HG03039 (cell line): ENCODE results near the gene GDF2.

Experiments
- ATAC-seq: cut with Tn5 transposase; IDR thresholded peaks from one replicate; pipeline ENCODE4 v1.9.1; 2021; ENCODE audit warnings: mild to moderate bottlenecking, moderate library complexity; ENCODE audit not compliant: unreplicated experiment

Gene GDF2

GRCh38 chr10:47322300-47323061 lies at the start of gene GDF2:
TSS of gene GDF2 (plus strand) at chr10:47322454. CDS start at chr10:47322669, 215 bp downstream.
- no peak for ATAC-seq

- no peak for ATAC-seq
These were observed 46.2 kb upstream of the GDF2 start for GRCh38 chr10:47276071-47276470.

- no peak for ATAC-seq
These were observed 45.5 kb upstream of the GDF2 start for GRCh38 chr10:47276576-47277351.

GRCh38 chr10:47277352-47278151 lies 44.7 kb upstream of the GDF2 start:
- ATAC-seq, result no peak

GRCh38 chr10:47278152-47278473 lies 44.1 kb upstream of the GDF2 start:
- no peak for ATAC-seq

GRCh38 chr10:47278720-47279119 lies 43.5 kb upstream of the GDF2 start:
- ATAC-seq, result no peak

GRCh38 chr10:47279276-47279675 lies 43.0 kb upstream of the GDF2 start:
- ATAC-seq, result no peak

- no peak for ATAC-seq
These were observed 40.1 kb upstream of the GDF2 start for GRCh38 chr10:47282005-47282656.

GRCh38 chr10:47282657-47283018 lies 39.6 kb upstream of the GDF2 start:
- ATAC-seq, result no peak

GRCh38 chr10:47283101-47283630 lies 39.1 kb upstream of the GDF2 start:
- no peak for ATAC-seq

- no peak for ATAC-seq
These were observed 38.4 kb upstream of the GDF2 start for GRCh38 chr10:47283848-47284247.

GRCh38 chr10:47285381-47286115 lies 36.7 kb upstream of the GDF2 start:
- no peak for ATAC-seq

GRCh38 chr10:47286116-47286505 lies 36.1 kb upstream of the GDF2 start:
- no peak for ATAC-seq

- no peak for ATAC-seq
These were observed 35.5 kb upstream of the GDF2 start for GRCh38 chr10:47286591-47287315.

GRCh38 chr10:47287365-47287802 lies 34.9 kb upstream of the GDF2 start:
- no peak for ATAC-seq

GRCh38 chr10:47287805-47288204 lies 34.4 kb upstream of the GDF2 start:
- no peak for ATAC-seq

GRCh38 chr10:47288236-47288635 lies 34.0 kb upstream of the GDF2 start:
- ATAC-seq, result no peak

GRCh38 chr10:47288916-47289495 lies 33.2 kb upstream of the GDF2 start:
- no peak for ATAC-seq

GRCh38 chr10:47289921-47290320 lies 32.3 kb upstream of the GDF2 start:
- no peak for ATAC-seq
